Hepatocyte (in vitro differentiated cells): Measurements from ENCODE around the gene SLC66A2.

Source experiments
- EZH2 ChIP-seq: fragments of 200-600 bp; sonication (generic); IDR thresholded peaks from 2 replicates; pipeline ENCODE4 v1.6.1; 2016; ENCODE audit warnings: antibody characterized with exemption, mild to moderate bottlenecking, borderline replicate concordance
- EZH2phosphoT487 ChIP-seq: fragments of 200-600 bp; sonication (generic); IDR thresholded peaks from one replicate; pipeline ENCODE4 v1.6.1; 2018; ENCODE audit warnings: antibody characterized with exemption, mild to moderate bottlenecking, low read depth, moderate library complexity; ENCODE audit not compliant: unreplicated experiment, severe bottlenecking
- TF ChIP-seq, protein P1 (sequence below): fragments of 200-600 bp; sonication (generic); IDR thresholded peaks from 2 replicates; pipeline ENCODE4 v1.5.1; 2016; ENCODE audit warnings: antibody characterized with exemption, mild to moderate bottlenecking; ENCODE audit not compliant: poor library complexity

DNA sequence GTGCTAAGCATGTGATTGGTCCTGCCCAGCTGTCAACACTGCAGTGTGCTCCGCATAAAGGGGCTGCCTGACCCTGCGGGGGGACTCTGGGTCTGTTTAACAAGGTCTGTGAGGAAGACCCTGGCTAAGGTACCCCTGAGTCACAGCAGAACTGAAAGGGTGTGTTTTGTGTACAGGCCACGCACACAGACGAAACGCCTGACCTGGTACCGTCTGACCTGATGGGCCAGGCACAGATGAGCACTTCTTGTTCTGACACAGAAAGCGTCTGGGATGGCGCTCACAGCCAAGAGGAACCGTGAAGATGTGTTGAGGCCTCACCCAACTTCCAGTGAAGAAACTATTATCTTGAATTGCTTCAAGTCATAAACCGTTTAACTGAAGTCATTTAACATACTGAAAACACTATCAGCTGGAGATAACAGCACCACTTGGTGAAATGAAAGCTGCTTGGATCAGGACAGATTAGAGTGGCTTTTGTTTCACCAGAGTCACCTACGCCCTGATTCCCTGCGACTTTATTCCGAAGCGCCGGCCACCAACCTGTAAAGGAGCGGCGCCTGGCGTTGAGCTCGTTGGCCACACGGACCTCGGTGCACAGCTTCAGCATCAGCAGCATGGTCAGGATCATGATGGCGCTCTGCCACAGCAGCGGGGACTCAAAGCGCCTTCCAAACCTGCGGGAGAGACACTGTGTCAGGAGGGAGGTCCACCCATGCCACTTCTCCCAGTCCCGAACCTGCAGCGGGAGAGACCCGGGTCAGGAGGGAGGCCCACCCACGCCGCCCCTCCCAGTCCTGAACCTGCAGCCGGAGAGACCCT is 8.5 kb downstream of the SLC66A2 start:
- TF ChIP-seq, protein P1, sequence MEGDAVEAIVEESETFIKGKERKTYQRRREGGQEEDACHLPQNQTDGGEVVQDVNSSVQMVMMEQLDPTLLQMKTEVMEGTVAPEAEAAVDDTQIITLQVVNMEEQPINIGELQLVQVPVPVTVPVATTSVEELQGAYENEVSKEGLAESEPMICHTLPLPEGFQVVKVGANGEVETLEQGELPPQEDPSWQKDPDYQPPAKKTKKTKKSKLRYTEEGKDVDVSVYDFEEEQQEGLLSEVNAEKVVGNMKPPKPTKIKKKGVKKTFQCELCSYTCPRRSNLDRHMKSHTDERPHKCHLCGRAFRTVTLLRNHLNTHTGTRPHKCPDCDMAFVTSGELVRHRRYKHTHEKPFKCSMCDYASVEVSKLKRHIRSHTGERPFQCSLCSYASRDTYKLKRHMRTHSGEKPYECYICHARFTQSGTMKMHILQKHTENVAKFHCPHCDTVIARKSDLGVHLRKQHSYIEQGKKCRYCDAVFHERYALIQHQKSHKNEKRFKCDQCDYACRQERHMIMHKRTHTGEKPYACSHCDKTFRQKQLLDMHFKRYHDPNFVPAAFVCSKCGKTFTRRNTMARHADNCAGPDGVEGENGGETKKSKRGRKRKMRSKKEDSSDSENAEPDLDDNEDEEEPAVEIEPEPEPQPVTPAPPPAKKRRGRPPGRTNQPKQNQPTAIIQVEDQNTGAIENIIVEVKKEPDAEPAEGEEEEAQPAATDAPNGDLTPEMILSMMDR = no peak
- no peak for TF ChIP-seq EZH2
- TF ChIP-seq EZH2phosphoT487 = no peak
